SU-DHL-6 (cell line): ENCODE data around the gene KRT16.

ENCODE experiments used
- CTCF ChIP-seq: fragments of 200-600 bp; sonication (generic); IDR thresholded peaks from one replicate; pipeline ENCODE4 v1.5.1; 2017; ENCODE audit warnings: antibody characterized with exemption, mild to moderate bottlenecking, low read length, moderate library complexity; ENCODE audit not compliant: insufficient read depth, poor library complexity, severe bottlenecking
- EZH2phosphoT487 ChIP-seq: fragments of 200-600 bp; sonication (generic), shearing (Covaris generic); conservative IDR thresholded peaks from 2 replicates; pipeline ENCODE4 v1.6.1; 2018; ENCODE audit warnings: mild to moderate bottlenecking, antibody characterized with exemption, low read length, moderate library complexity, mixed read lengths

- no peak for TF ChIP-seq CTCF
- no peak for TF ChIP-seq EZH2phosphoT487
These were observed 51.0 kb downstream of the KRT16 start for GRCh38 chr17:41561554-41561953.
